ENCODE data around the gene SPARC. TPM values are rescaled to one million over a fixed set of nuclear protein-coding genes. Genes with fewer than 3 reads are reported as not detected.
A peak's percentile ranks its signal among the peaks of the same experiment; 100 is the strongest.

Gene SPARC
- total RNA-seq, 4 donors from 2014 or later = 47.6 to 177 (median 68.6) TPM

DNA sequence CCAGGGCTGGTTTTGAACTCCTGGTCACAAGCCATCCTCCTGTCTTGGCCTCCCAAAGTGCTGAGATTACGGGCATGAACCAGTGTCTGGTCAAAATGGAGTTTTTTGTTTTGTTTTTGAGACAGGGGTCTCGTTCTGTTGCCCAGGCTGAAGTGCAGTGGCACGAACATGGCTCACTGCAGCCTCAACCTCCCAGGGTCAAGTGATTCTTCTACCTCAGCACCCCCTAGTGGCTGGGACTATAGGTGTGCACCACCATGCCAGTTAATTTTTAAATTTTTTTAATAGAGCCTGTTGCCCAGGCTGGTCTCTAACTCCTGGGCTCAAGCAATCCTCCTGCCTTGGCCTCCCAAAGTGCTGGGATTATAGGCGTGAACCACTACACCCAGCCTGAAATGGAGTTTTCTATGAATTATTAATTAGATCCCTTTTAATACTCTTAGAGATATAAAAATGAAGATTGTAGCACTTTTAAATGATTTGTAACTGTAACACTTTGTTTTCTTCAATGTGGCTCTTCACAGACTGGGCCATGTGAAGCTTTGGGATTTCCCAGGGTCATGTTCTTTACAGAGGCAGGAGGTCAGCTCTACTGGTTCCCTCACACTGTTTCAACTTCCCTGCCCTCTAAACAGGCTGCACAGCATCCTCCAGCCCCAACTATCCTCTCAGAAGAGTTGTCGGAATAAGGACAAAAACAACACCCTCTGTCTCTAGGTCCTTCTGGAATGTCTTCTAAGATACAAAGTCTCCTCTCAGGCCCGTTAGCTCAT is 32.7 kb upstream of the SPARC start:
- TF ChIP-seq, protein P1, sequence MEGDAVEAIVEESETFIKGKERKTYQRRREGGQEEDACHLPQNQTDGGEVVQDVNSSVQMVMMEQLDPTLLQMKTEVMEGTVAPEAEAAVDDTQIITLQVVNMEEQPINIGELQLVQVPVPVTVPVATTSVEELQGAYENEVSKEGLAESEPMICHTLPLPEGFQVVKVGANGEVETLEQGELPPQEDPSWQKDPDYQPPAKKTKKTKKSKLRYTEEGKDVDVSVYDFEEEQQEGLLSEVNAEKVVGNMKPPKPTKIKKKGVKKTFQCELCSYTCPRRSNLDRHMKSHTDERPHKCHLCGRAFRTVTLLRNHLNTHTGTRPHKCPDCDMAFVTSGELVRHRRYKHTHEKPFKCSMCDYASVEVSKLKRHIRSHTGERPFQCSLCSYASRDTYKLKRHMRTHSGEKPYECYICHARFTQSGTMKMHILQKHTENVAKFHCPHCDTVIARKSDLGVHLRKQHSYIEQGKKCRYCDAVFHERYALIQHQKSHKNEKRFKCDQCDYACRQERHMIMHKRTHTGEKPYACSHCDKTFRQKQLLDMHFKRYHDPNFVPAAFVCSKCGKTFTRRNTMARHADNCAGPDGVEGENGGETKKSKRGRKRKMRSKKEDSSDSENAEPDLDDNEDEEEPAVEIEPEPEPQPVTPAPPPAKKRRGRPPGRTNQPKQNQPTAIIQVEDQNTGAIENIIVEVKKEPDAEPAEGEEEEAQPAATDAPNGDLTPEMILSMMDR (IDR thresholded peaks at IDR 0.05) = peak in 5 of 6 experiments; percentile 14 to 65 (median 51)
- TF ChIP-seq POLR2A (IDR thresholded peaks at IDR 0.05) = no peak
- H3K27ac ChIP-seq = no peak overlapping the region

DNA sequence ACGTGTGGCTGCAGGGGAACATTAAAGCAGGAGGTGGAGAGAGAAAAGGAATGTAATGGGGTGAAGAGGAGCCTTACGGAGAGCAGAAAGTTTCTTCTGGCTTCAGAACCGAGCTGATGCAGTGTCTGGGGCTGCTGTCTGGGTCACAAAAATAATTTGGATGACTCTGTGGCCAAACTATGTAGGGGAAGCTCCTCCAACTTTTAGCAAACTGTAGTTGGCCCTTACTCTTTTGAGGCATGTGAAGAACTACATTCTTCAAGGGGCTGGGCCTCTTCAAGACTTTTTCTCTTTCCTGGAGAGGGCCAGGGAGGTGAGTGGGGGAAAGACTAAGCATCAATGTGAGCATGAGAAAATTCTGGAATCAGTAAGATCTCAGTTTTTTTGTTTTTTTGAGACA is 31.9 kb upstream of the SPARC start:
- H3K9me3 ChIP-seq = no peaks in the 10 kb centered on the region
- H3K36me3 ChIP-seq = no peaks in the 10 kb centered on the region
- no peak for DNase-seq
- TF ChIP-seq, protein P1 (IDR thresholded peaks at IDR 0.05) = no peak
- TF ChIP-seq POLR2A (IDR thresholded peaks at IDR 0.05) = no peak
- no peak overlapping the region for H3K4me3 ChIP-seq
- peak overlapping the region in 1 of 4 donors; percentile 11 for H3K27ac ChIP-seq
- H3K27me3 ChIP-seq = no peaks in the 10 kb centered on the region
- no peaks in the 10 kb centered on the region for H3K4me1 ChIP-seq

More for the DNA sequence above, 32.7 kb upstream of the SPARC start:
- Histone ChIP-seq H3K4me3 (no peak overlapping the region), H3K4me1 (no peaks in the 10 kb centered on the region), H3K36me3 (no peaks in the 10 kb centered on the region), H3K9me3 (no peaks in the 10 kb centered on the region), H3K27me3 (no peaks in the 10 kb centered on the region)
- peak in 1 of 3 donors; percentile 66 for DNase-seq

GRCh38 chr5:151718153-151718552 is 31.4 kb upstream of the SPARC start:
- H3K4me1 ChIP-seq = no peaks in the 10 kb centered on the region
- TF ChIP-seq, protein P1 (IDR thresholded peaks at IDR 0.05) = no peak
- no peak for TF ChIP-seq POLR2A (IDR thresholded peaks at IDR 0.05)
- H3K4me3 ChIP-seq = no peak overlapping the region
- H3K36me3 ChIP-seq = no peaks in the 10 kb centered on the region
- H3K27ac ChIP-seq = peak overlapping the region in 1 of 4 donors; percentile 11
- no peaks in the 10 kb centered on the region for H3K9me3 ChIP-seq
- DNase-seq = no peak
- no peaks in the 10 kb centered on the region for H3K27me3 ChIP-seq

DNA sequence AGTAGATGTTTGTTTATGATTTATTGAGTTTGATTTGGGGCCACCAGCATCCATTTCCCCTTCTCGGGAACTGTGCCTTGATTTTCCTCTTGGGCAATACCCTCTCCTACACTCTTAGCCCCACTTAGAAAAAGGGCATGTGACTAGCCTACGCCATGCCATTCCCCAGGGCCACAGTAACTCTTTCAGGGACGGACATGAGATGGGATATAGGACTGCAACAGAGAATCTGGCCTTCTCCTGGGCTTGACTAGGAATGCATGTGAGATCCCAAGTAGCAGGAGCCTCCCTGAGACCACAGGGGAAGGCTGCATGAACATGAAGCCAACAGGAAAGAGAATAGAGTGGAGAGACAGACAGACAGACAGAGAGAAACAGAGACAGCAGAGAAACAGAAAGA is 30.7 kb upstream of the SPARC start:
- Histone ChIP-seq H3K4me3 (no peak overlapping the region), H3K27ac (no peak overlapping the region), H3K36me3 (no peaks in the 10 kb centered on the region), H3K4me1 (no peaks in the 10 kb centered on the region), H3K9me3 (no peaks in the 10 kb centered on the region), H3K27me3 (no peaks in the 10 kb centered on the region)
- TF ChIP-seq, protein P1 (IDR thresholded peaks at IDR 0.05) = no peak
- TF ChIP-seq POLR2A (IDR thresholded peaks at IDR 0.05) = no peak
- DNase-seq = no peak

- H3K4me3 ChIP-seq = no peak overlapping the region
- no peaks in the 10 kb centered on the region for H3K9me3 ChIP-seq
These were observed 22.5 kb upstream of the SPARC start for GRCh38 chr5:151709109-151709735.

More at GRCh38 chr5:151709109-151709735, 22.5 kb upstream of the SPARC start:
- Histone ChIP-seq H3K4me1 (no peaks in the 10 kb centered on the region), H3K27me3 (no peaks in the 10 kb centered on the region), H3K27ac (no peak overlapping the region), H3K36me3 (no peaks in the 10 kb centered on the region)
- no peak for DNase-seq
- TF ChIP-seq, protein P1 (IDR thresholded peaks at IDR 0.05) = no peak
- no peak for TF ChIP-seq POLR2A (IDR thresholded peaks at IDR 0.05)

All from Peyer's patch (tissue), 4 donors.